HepG2 (cell line): ENCODE results near the gene SGPP1. TPM values are rescaled to one million over a fixed set of nuclear protein-coding genes. Genes with fewer than 3 reads are reported as not detected.

Experiments
- ATAC-seq: fragments of 200-7000 bp; cut with Tn5 transposase; 3 replicates; pipeline ENCODE4 v1.9.1; 2020; ENCODE audit warnings: mild to moderate bottlenecking, moderate library complexity
- BruUV-seq: library from RNA; stranded (reverse); fragments of 400-500 nt; replicated peaks from 2 replicates; lab custom pipeline; 2021; lab: Mats Ljungman, UMichigan
- CTCF ChIA-PET: fragments of 300-600 bp; formaldehyde crosslinking; extraction: SDS; loops from one replicate; lab custom pipeline; 2021; ENCODE audit warnings: low total read pairs, inconsistent platforms, low intra/inter-chr PET ratio; lab: Yijun Ruan, JAX
- POLR2A ChIA-PET: fragments of 350-600 bp; sonication (Branson Sonifier 250); formaldehyde crosslinking; loops from one replicate; lab custom pipeline; 2020; ENCODE audit warnings: antibody characterized with exemption, inconsistent platforms; lab: Yijun Ruan, JAX
- DNase-seq: peaks from one replicate; pipeline ENCODE4 v3.0.0-alpha.2; 2015; ENCODE audit warnings: low spot score
- FAIRE-seq: peaks from 3 replicates; lab custom pipeline; 2011; peaks lifted over from hg19 to GRCh38; lab: Jason Lieb, UNC
- H2AFZ ChIP-seq: one replicate; pipeline ENCODE4 v1.6.1; 2011; ENCODE audit warnings: low read length, inconsistent platforms
- H3K27ac ChIP-seq: fragments of 300-600 bp; 3 replicates; pipeline ENCODE4 v1.8.0; 2011; ENCODE audit warnings: mixed run types, mild to moderate bottlenecking, mixed read lengths, low read length, inconsistent platforms; ENCODE audit not compliant: insufficient read depth; ENCODE audit errors: extremely low read length
- H3K27me3 ChIP-seq, 2 experiments: fragments of 200-600 bp in 1 of 2; 2 replicates in 1 of 2; 3 replicates in 1 of 2; pipeline versions ENCODE4 v1.6.0 to v1.8.0; 2011; ENCODE audit warnings: low read length in 2 of 2, mild to moderate bottlenecking in 2 of 2, moderate library complexity in 2 of 2, inconsistent platforms in 1 of 2; ENCODE audit not compliant: insufficient read depth in 2 of 2, control insufficient read depth in 1 of 2
- H3K36me3 ChIP-seq, 2 experiments: fragments of 200-600 bp in 1 of 2; replicated peaks in 1 of 2; 2 replicates in 1 of 2; 3 replicates in 1 of 2; pipeline versions ENCODE4 v1.5.1 to v1.8.0; 2011; ENCODE audit warnings: low read length in 2 of 2, inconsistent platforms in 1 of 2; ENCODE audit not compliant: insufficient read depth in 2 of 2, control insufficient read depth in 1 of 2
- H3K4me1 ChIP-seq: 2 replicates; pipeline ENCODE4 v1.5.1; 2012; ENCODE audit warnings: low read length, inconsistent platforms; ENCODE audit not compliant: insufficient read depth
- H3K4me2 ChIP-seq: 2 replicates; pipeline ENCODE4 v1.6.0; 2011; ENCODE audit warnings: low read depth, low read length, inconsistent platforms
- H3K4me3 ChIP-seq, 3 experiments: fragments of 200-600 bp in 1 of 3; sonication (generic), shearing (Covaris generic) in 1 of 3; replicated peaks in 1 of 3; 2 replicates each; pipeline ENCODE4 v1.5.1; 2011 to 2016; ENCODE audit warnings: low read length in 3 of 3, inconsistent platforms in 2 of 3, low read depth in 2 of 3, mild to moderate bottlenecking in 2 of 3, control low read depth in 1 of 3, mixed read lengths in 1 of 3; ENCODE audit not compliant: insufficient read depth in 1 of 3
- H3K79me2 ChIP-seq: one replicate; pipeline ENCODE4 v1.6.1; 2011; ENCODE audit warnings: low read length, inconsistent platforms; ENCODE audit not compliant: insufficient read depth
- H3K9ac ChIP-seq: 2 replicates; pipeline ENCODE4 v1.6.0; 2011; ENCODE audit warnings: mild to moderate bottlenecking, low read depth, low read length, inconsistent platforms; ENCODE audit not compliant: insufficient read depth
- H3K9me3 ChIP-seq: 2 replicates; pipeline ENCODE4 v1.5.1; 2012; ENCODE audit warnings: mild to moderate bottlenecking, low read length
- H4K20me1 ChIP-seq: 2 replicates; pipeline ENCODE4 v1.6.0; 2011; ENCODE audit warnings: inconsistent platforms, mild to moderate bottlenecking, low read length, moderate library complexity; ENCODE audit not compliant: insufficient read depth
- CEBPB ChIP-seq: IDR thresholded peaks from 2 replicates; pipeline ENCODE4 v1.6.1; 2011; ENCODE audit warnings: low read depth, low read length, improper control_type of control experiment, borderline replicate concordance
- JARID2 ChIP-seq: sonication (generic); formaldehyde crosslinking; IDR thresholded peaks from 2 replicates; pipeline ENCODE4 v1.8.1; 2023; ENCODE audit warnings: missing genetic modification reagents, inconsistent platforms; ENCODE audit not compliant: insufficient replicate concordance
- KAT7 ChIP-seq: IDR thresholded peaks from 2 replicates; pipeline ENCODE4 v1.6.1; 2018; ENCODE audit warnings: borderline replicate concordance, missing compliant biosample characterization
- MATR3 ChIP-seq: sonication (generic); formaldehyde crosslinking; IDR thresholded peaks from 2 replicates; pipeline ENCODE4 v1.4.0; 2020; ENCODE audit warnings: missing genetic modification reagents
- RBAK ChIP-seq: sonication (generic); formaldehyde crosslinking; IDR thresholded peaks from 2 replicates; pipeline ENCODE4 v1.5.1; 2020; ENCODE audit warnings: mild to moderate bottlenecking, missing genetic modification reagents
- RNF2 ChIP-seq: fragments of 450-650 bp; conservative IDR thresholded peaks from 2 replicates; pipeline ENCODE4 v1.6.1; 2016; ENCODE audit warnings: low read depth
- THYN1 ChIP-seq: sonication (generic); formaldehyde crosslinking; IDR thresholded peaks from 2 replicates; pipeline ENCODE4 v1.8.1; 2023; ENCODE audit warnings: low read depth, mild to moderate bottlenecking, moderate library complexity, missing genetic modification reagents, borderline replicate concordance
- ZNF317 ChIP-seq: sonication (generic); formaldehyde crosslinking; IDR thresholded peaks from 2 replicates; pipeline ENCODE4 v1.5.0; 2020; ENCODE audit warnings: mild to moderate bottlenecking, missing genetic modification reagents
- WGBS: methylation state at CpG from one replicate; pipeline ENCODE4 v1.1.6; 2017; ENCODE audit warnings: low lambda C conversion rate; 5-methylcytosine and 5-hydroxymethylcytosine counted together
- in situ Hi-C: cut with HindIII; loops from 2 replicates; pipeline ENCODE4 v1.10.0; 2017; ENCODE audit warnings: low pct_unique_long_range_greater_than_20kb; ENCODE audit not compliant: extremely low pct_ligation_motif_present
- intact Hi-C: fragments of 100-400 bp; cut with micrococcal nuclease; formaldehyde crosslinking; loops from one replicate; pipeline ENCODE4 v1.10.0; 2022; ENCODE audit not compliant: unreplicated experiment
- polyA plus RNA-seq, 8 experiments: library from polyadenylated mRNA; depleted of rRNA in 3 of 8; stranded (reverse) in 7 of 8; unstranded in 1 of 8; fragments of >200 nt; fragmentation: Illumina TruSeq in 4 of 8; extraction: Trizol in 4 of 8; gene quantifications; 2 replicates each; pipeline versions ENCODE4 v1.2.1 to v1.2.3, GENCODE V29; 2011 to 2016; ENCODE audit warnings: low read depth in 4 of 8, missing spikeins in 1 of 8, mixed read lengths in 1 of 8; ENCODE audit not compliant: insufficient read depth in 1 of 8
- total RNA-seq, 5 experiments: library from RNA; depleted of rRNA; stranded (reverse); fragments of >200 nt; fragmentation: Illumina TruSeq; extraction: Trizol; gene quantifications; 2 replicates each; pipeline ENCODE4 v1.2.3, GENCODE V29; 2016; ENCODE audit warnings: low read depth in 1 of 5

The SGPP1 gene
- total and polyA plus RNA-seq, 2 of the 13 experiments (the other 11 are each of a cell fraction or from before 2014, with no cell fraction given) = 6.4 to 6.8 TPM

DNA sequence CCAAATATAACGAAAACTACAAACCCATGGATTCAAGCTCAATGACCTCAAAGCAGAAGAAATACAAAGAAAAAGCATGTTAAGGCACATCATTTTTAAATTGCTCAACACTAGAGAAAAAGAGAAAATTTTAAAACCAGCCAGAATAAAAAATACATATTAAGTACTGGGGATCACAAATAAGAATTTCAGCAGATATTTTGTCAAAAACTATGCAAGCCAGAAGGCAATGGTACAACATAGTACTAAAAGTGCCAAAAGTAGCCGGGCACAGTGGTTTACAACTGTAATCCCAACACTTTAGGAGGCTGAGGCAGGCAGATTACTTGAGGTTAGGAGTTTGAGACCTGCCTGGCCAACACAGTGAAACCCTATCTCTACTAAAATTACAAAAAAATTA lies 10.2 kb downstream of the SGPP1 start:
- Histone ChIP-seq H3K36me3 (no peaks in the 10 kb centered on the region; a peak in 1 of 5 replicates), H2AFZ (no peak overlapping the region), H3K27me3 (no peaks in the 10 kb centered on the region), H3K4me3 (no peak overlapping the region), H3K27ac (no peak overlapping the region), H3K79me2 (no peaks in the 10 kb centered on the region)
- ChIA-PET POLR2A (no interaction called here), CTCF (no interaction called here)
- no TSS peak for BruUV-seq
- WGBS = 97% methylated on average over 2 of the region's 2 CpGs
- DNase-seq = no peak
- intact Hi-C loops = no loop called here
- in situ Hi-C loops = no loop called here
- TF ChIP-seq ZNF317 (peak; percentile 100), CEBPB (no peak)
- TF ChIP-seq, all 625 proteins: peak for 1
- Histone ChIP-seq H3K9me3 (peaks cover 17% of the 10 kb centered on the region), H3K9ac (no peak overlapping the region), H3K4me1 (no peaks in the 10 kb centered on the region), H4K20me1 (no peaks in the 10 kb centered on the region), H3K4me2 (no peak overlapping the region)
- ATAC-seq (no peak), FAIRE-seq (no peak)

DNA sequence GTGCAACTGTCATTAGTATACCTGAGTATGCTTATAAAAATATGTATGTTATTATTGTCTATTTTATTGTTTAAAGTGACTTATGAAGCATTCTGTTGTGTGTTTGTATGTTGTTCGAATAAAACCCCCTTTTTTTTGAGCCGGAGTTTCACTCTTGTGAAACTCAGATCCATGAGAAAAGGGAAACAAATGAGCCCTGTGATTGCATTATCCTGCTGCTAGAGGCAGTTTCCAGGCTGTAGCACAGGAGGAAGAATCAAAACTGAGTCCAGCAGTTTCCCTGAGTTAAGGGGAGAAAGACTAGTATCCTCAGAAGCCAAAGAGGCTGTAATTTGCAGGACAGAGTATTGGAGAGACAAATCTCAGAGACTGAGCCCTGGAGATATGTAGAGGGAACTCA lies 12.5 kb downstream of the SGPP1 start:
- H3K4me3 ChIP-seq = no peak overlapping the region
- H3K27ac ChIP-seq = no peak overlapping the region
- peaks cover 17% of the 10 kb centered on the region for H3K9me3 ChIP-seq
- no peak overlapping the region for H3K4me2 ChIP-seq
- no peaks in the 10 kb centered on the region for H3K79me2 ChIP-seq
- intact Hi-C loops = no loop called here
- WGBS = 100% methylated on average over 2 of the region's 2 CpGs
- DNase-seq = no peak
- CTCF ChIA-PET = no interaction called here
- TF ChIP-seq RBAK (CRISPR knock-in tag) = no peak
- no peak for TF ChIP-seq JARID2
- TF ChIP-seq THYN1 = no peak
- no peak for TF ChIP-seq RNF2
- TF ChIP-seq KAT7 (CRISPR knock-in tag) = no peak
- TF ChIP-seq MATR3 = no peak
- TF ChIP-seq, all 625 proteins: peak for 0
- Histone ChIP-seq H2AFZ (no peak overlapping the region), H3K9ac (no peak overlapping the region), H3K4me1 (no peaks in the 10 kb centered on the region), H3K27me3 (no peaks in the 10 kb centered on the region), H4K20me1 (no peaks in the 10 kb centered on the region), H3K36me3 (no peaks in the 10 kb centered on the region)
- FAIRE-seq (no peak), ATAC-seq (no peak)
- POLR2A ChIA-PET = no interaction called here
- in situ Hi-C loops = no loop called here
- no TSS peak for BruUV-seq
